H1 (cell line): ENCODE results near the gene DDA1. TPM values are rescaled to one million over a fixed set of nuclear protein-coding genes. Genes with fewer than 3 reads are reported as not detected.

Experiments used
- TAF1 ChIP-seq: IDR thresholded peaks from 2 replicates; pipeline ENCODE4 v1.6.1; 2011; ENCODE audit warnings: mild to moderate bottlenecking, low read depth, low read length
- polyA plus RNA-seq, 7 experiments: library from polyadenylated mRNA; depleted of rRNA in 3 of 7; stranded (reverse) in 5 of 7; unstranded in 2 of 7; fragments of >200 nt in 5 of 7; fragments of 200-250 nt in 2 of 7; gene quantifications; 1 replicate in 5 of 7; 2 replicates in 1 of 7; 4 replicates in 1 of 7; pipeline versions ENCODE4 v1.2.1 to v1.2.3, GENCODE V29; 2011 to 2013; ENCODE audit warnings: missing spikeins in 2 of 7, mixed read lengths in 2 of 7
- total RNA-seq: library from RNA; stranded (reverse); fragmentation: NEBNext Ultra II Directional; extraction: Animal tissue kit (Norgen Biotek cat#: 25700); gene quantifications from 2 replicates; pipeline ENCODE4 v1.2.1, GENCODE V29; 2021

Gene DDA1
- total and polyA plus RNA-seq, 2 of the 8 experiments (the other 6 are each of a cell fraction or from before 2014, with no cell fraction given), result 29.2 to 34.5 TPM

GRCh38 chr19:17332677-17333581 lies 23.6 kb downstream of the DDA1 start (continued):
- TF ChIP-seq TAF1, result peak; percentile 9; the same call in 1 of the 2 replicates
